ENCODE measurements around the gene MTCL1. TPM values are rescaled to one million over a fixed set of nuclear protein-coding genes. Genes with fewer than 3 reads are reported as not detected.

MTCL1 gene
- total RNA-seq, 5 donors from 2014 or later (not counting 1 experiment from before 2014, with no cell fraction given), result 0.40 to 0.98 (median 0.83) TPM

DNA sequence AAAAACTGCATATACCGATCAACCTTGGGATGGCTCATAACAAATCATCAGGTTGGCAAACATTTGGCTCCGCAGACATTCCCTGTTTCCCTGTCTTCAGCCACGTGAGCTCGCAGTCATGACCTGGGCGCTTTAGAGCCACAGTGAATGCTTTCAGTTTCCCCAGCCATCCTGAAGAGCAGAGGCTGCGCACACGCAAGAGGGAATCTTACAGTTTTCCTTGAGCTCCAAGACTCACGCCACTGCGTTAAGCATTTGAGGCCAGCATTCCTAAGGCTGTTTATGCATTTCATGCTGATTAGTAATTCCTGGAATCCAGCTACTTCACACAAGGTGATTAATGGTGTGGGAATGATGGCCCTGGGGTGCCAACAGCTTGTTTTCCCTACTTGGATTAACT, 95.1 kb downstream of the MTCL1 start:
- Histone ChIP-seq H3K9me3 (no peaks in the 10 kb centered on the region), H3K27ac (ENCODE audit: low read length) (no peak overlapping the region), H3K4me1 (ENCODE audit: control insufficient read depth in 1 of 2, extremely low read depth in 1 of 2, insufficient read depth in 2 of 2, low read length in 2 of 2) (peaks cover 6% of the 10 kb centered on the region in 2 experiments), H3K4me3 (ENCODE audit: control insufficient read depth in 1 of 2, extremely low read depth in 1 of 2, low read length in 1 of 2) (no peak overlapping the region), H3K36me3 (ENCODE audit: control insufficient read depth in 2 of 2, extremely low read depth in 1 of 2, insufficient read depth in 1 of 2, low read length in 1 of 2) (no peaks in the 10 kb centered on the region), H3K27me3 (replicated peaks in 1 of 2; ENCODE audit: control insufficient read depth in 2 of 2, extremely low read depth in 1 of 2, insufficient read depth in 2 of 2, low read length in 1 of 2) (peaks cover 0 to 11% of the 10 kb centered on the region in 2 experiments)
- ChIA-PET CTCF (interaction anchor here in 1 of 2 donors (0.6 kb wide), 1 partner anchor 197 kb away, joined by 4 read pairs; no protein-coding TSS in a partner anchor), POLR2A (interaction anchor here (0.6 kb wide), 3 partner anchors 10 to 201 kb away, joined by 3 to 6 read pairs (median 3); no protein-coding TSS in a partner anchor)
- Mint-ChIP-seq H3K4me1 (peaks cover 4 to 10% (median 9%) of the 10 kb centered on the region in 3 donors), H3K27ac (no peak overlapping the region), H3K36me3 (no peaks in the 10 kb centered on the region), H3K4me3 (no peak overlapping the region), H3K9me3 (no peaks in the 10 kb centered on the region), H3K27me3 (peaks cover 2 to 6% of the 10 kb centered on the region in 2 donors)
- DNase-seq, result no peak
- ATAC-seq (replicated peaks in 1 of 4), result no peak
- 86% methylated on average over 9 of the region's 9 CpGs for WGBS (ENCODE audit: insufficient coverage)

DNA sequence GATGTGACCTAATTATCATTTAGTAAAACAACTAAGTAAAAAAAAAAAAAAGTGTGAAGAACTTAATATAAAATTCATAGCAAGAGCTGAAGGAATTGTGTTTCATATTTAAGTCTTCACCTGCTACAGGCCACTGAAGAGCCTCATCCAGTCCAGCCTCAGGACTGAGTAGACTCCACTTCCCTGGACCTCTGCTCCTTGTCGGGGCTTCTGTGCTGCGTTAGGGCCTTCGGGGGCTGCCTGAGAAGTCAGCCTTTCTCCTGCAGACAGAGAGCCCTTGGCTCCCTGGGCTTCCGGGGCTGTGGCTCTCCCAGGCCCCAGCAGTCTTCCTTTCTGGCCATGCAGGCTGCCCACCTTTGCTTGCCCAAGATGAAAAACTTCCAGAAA, 95.5 kb downstream of the MTCL1 start:
- H3K4me3 ChIP-seq (ENCODE audit: control insufficient read depth in 1 of 2, extremely low read depth in 1 of 2, low read length in 1 of 2), result no peak overlapping the region
- Mint-ChIP-seq H3K36me3 (no peaks in the 10 kb centered on the region), H3K27ac (no peak overlapping the region), H3K27me3 (peaks cover 0 to 3% of the 10 kb centered on the region in 2 donors), H3K4me1 (peaks cover 4 to 6% (median 5%) of the 10 kb centered on the region in 3 donors), H3K9me3 (no peaks in the 10 kb centered on the region), H3K4me3 (no peak overlapping the region)
- H3K4me1 ChIP-seq (ENCODE audit: control insufficient read depth in 1 of 2, extremely low read depth in 1 of 2, insufficient read depth in 2 of 2, low read length in 2 of 2), result peaks cover 3 to 4% of the 10 kb centered on the region in 2 experiments
- no peak overlapping the region for H3K27ac ChIP-seq (ENCODE audit: low read length)
- WGBS (ENCODE audit: insufficient coverage), result 88% methylated on average over 4 of the region's 4 CpGs
- DNase-seq (no peak), ATAC-seq (replicated peaks in 1 of 4) (no peak)
- no peaks in the 10 kb centered on the region for H3K36me3 ChIP-seq (ENCODE audit: control insufficient read depth in 2 of 2, extremely low read depth in 1 of 2, insufficient read depth in 1 of 2, low read length in 1 of 2)
- POLR2A ChIA-PET, result interaction anchor here in 1 of 2 donors (0.6 kb wide), 2 partner anchors 14 to 201 kb away, joined by 3 to 6 read pairs; no protein-coding TSS in a partner anchor
- H3K27me3 ChIP-seq (replicated peaks in 1 of 2; ENCODE audit: control insufficient read depth in 2 of 2, extremely low read depth in 1 of 2, insufficient read depth in 2 of 2, low read length in 1 of 2), result peaks cover 0 to 11% of the 10 kb centered on the region in 2 experiments
- CTCF ChIA-PET, result interaction anchor here in 1 of 2 donors (0.6 kb wide), 1 partner anchor 196 kb away, joined by 4 read pairs; no protein-coding TSS in a partner anchor
- H3K9me3 ChIP-seq, result no peaks in the 10 kb centered on the region

DNA sequence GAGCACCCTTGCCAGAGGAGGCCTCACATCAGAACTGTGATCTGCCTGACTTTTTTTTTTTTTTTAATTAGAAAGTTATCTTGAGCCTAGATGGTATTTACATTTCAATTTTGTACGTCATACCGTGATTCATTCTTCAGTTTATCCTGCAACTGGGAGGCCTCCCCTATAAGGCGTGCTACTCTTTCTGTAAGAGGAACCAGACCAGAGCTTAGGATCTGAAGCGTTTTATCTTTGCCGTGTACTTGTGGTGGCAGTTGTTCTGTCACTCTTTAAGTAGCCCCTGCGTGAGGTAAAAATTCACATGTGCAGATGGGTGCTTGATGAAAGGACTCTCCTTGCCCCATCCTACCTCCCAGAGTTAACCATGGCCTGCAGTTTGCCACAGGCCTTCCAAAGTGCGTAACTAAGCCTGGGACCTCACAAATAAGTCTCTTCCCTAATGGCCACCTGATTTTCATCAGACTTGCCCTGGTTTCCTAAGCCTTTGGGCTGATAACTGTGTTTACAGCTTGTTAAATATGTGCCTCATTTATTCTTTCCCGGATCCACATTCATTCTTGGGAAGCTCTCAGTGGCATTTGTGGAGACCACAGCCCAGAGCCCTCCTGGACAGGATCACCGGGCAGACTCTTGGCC, 96.0 kb downstream of the MTCL1 start:
- H3K27ac ChIP-seq (ENCODE audit: low read length), result no peak overlapping the region
- 100% methylated on average over 1 of the region's 9 CpGs for WGBS (ENCODE audit: insufficient coverage)
- H3K36me3 Mint-ChIP-seq, result no peaks in the 10 kb centered on the region
- H3K27ac Mint-ChIP-seq, result no peak overlapping the region
- H3K27me3 ChIP-seq (replicated peaks in 1 of 2; ENCODE audit: control insufficient read depth in 2 of 2, extremely low read depth in 1 of 2, insufficient read depth in 2 of 2, low read length in 1 of 2), result peaks cover 0 to 8% of the 10 kb centered on the region in 2 experiments
- ChIA-PET CTCF (no interaction called here), POLR2A (interaction anchor here in 1 of 2 donors (0.6 kb wide), 1 partner anchor 15 kb away, joined by 3 read pairs; no protein-coding TSS in a partner anchor)
- DNase-seq, result no peak
- H3K36me3 ChIP-seq (ENCODE audit: control insufficient read depth in 2 of 2, extremely low read depth in 1 of 2, insufficient read depth in 1 of 2, low read length in 1 of 2), result no peaks in the 10 kb centered on the region
- H3K4me3 ChIP-seq (ENCODE audit: control insufficient read depth in 1 of 2, extremely low read depth in 1 of 2, low read length in 1 of 2), result no peak overlapping the region
- no peaks in the 10 kb centered on the region for H3K4me1 ChIP-seq (ENCODE audit: control insufficient read depth in 1 of 2, extremely low read depth in 1 of 2, insufficient read depth in 2 of 2, low read length in 2 of 2)
- H3K9me3 ChIP-seq, result no peaks in the 10 kb centered on the region
- no peaks in the 10 kb centered on the region for H3K27me3 Mint-ChIP-seq
- no peak overlapping the region for H3K4me3 Mint-ChIP-seq
- H3K9me3 Mint-ChIP-seq, result no peaks in the 10 kb centered on the region
- peaks cover 0 to 1% (median under 1%) of the 10 kb centered on the region in 3 donors for H3K4me1 Mint-ChIP-seq
- ATAC-seq (replicated peaks in 1 of 4), result no peak

DNA sequence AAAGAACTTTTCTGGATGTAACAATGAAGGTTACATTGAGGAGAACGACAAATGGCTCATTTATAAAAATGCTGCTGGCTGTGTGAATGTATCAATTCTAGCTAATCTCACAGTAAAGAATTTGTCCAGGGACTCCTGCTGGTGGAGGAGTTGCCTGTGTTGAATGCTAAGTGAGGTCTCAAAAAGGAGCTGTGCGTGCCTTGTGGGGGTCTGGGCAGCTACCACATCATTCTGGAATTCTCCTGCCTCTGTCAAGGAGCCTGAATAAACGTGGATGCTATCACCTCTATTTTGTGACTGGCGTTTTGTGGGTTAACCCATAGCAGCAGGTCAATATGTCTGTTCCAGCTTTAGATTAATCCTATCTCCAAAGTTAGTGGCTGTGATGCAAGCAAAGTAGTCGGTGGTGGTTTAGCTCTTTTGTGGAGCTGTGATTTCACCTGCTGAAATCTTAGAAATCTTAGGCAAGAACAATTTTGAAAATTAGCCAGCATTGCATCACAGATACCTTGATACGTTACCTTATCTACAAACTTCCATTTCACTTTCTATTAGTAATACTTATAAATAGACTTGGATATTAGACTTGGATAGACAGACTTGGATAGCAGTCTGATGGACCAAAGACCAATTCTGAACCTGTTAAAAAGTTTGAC, 96.8 kb downstream of the MTCL1 start:
- Mint-ChIP-seq H3K4me1 (peaks cover 3 to 5% (median 5%) of the 10 kb centered on the region in 3 donors), H3K9me3 (no peaks in the 10 kb centered on the region), H3K36me3 (no peaks in the 10 kb centered on the region), H3K4me3 (no peak overlapping the region), H3K27ac (no peak overlapping the region), H3K27me3 (no peaks in the 10 kb centered on the region)
- H3K27ac ChIP-seq (ENCODE audit: low read length), result no peak overlapping the region
- DNase-seq (no peak), ATAC-seq (replicated peaks in 1 of 4) (no peak)
- WGBS (ENCODE audit: insufficient coverage), result 75% methylated on average over 2 of the region's 6 CpGs
- H3K4me1 ChIP-seq (ENCODE audit: control insufficient read depth in 1 of 2, extremely low read depth in 1 of 2, insufficient read depth in 2 of 2, low read length in 2 of 2), result peaks cover 4 to 6% of the 10 kb centered on the region in 2 experiments
- H3K4me3 ChIP-seq (ENCODE audit: control insufficient read depth in 1 of 2, extremely low read depth in 1 of 2, low read length in 1 of 2), result no peak overlapping the region
- H3K27me3 ChIP-seq (replicated peaks in 1 of 2; ENCODE audit: control insufficient read depth in 2 of 2, extremely low read depth in 1 of 2, insufficient read depth in 2 of 2, low read length in 1 of 2), result peaks cover 0 to 8% of the 10 kb centered on the region in 2 experiments
- ChIA-PET POLR2A (no interaction called here), CTCF (no interaction called here)
- H3K9me3 ChIP-seq, result no peaks in the 10 kb centered on the region
- H3K36me3 ChIP-seq (ENCODE audit: control insufficient read depth in 2 of 2, extremely low read depth in 1 of 2, insufficient read depth in 1 of 2, low read length in 1 of 2), result no peaks in the 10 kb centered on the region

DNA sequence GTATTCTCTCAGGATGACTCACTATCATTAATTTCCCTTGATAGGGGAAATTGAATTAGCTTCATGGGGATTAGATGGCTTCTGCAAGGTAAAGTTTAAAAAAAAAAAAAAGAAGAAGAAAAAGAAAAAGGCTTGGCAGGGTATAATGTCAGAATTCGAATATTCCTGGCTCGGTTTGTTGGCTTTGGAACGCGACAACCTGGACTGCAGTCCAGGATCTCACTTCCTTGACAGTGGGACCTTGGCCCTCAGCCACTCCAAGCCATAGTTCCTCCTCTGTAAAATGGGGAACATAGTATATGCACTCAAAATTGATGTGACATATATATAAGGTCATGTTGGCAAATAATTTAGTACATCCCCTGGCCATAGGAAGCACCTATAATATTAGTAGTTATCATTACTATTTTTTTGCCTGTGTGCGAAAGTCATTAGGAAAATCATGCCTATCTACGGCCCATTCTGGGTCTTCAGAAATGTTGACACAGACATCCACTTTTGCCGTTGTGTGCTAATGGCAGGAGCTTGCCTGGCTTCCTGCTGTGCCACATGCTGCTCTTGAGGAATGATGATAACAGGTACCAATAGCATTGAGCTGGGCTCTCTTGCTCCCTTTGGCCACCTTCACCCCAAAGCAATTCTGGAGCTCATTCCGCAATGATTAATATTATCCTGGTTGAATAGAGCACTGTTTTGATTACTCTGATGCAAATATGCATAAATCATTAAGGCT, 97.9 kb downstream of the MTCL1 start:
- Mint-ChIP-seq H3K4me3 (no peak overlapping the region), H3K27me3 (no peaks in the 10 kb centered on the region), H3K4me1 (peaks cover 12 to 14% (median 14%) of the 10 kb centered on the region in 3 donors), H3K27ac (no peak overlapping the region), H3K36me3 (no peaks in the 10 kb centered on the region), H3K9me3 (no peaks in the 10 kb centered on the region)
- H3K4me3 ChIP-seq (ENCODE audit: control insufficient read depth in 1 of 2, extremely low read depth in 1 of 2, low read length in 1 of 2), result no peak overlapping the region
- ChIA-PET POLR2A (no interaction called here), CTCF (no interaction called here)
- H3K9me3 ChIP-seq, result no peaks in the 10 kb centered on the region
- H3K27me3 ChIP-seq (replicated peaks in 1 of 2; ENCODE audit: control insufficient read depth in 2 of 2, extremely low read depth in 1 of 2, insufficient read depth in 2 of 2, low read length in 1 of 2), result peaks cover 0 to 8% of the 10 kb centered on the region in 2 experiments
- no peak overlapping the region for H3K27ac ChIP-seq (ENCODE audit: low read length)
- H3K36me3 ChIP-seq (ENCODE audit: control insufficient read depth in 2 of 2, extremely low read depth in 1 of 2, insufficient read depth in 1 of 2, low read length in 1 of 2), result no peaks in the 10 kb centered on the region
- DNase-seq, result no peak
- WGBS (ENCODE audit: insufficient coverage), result 100% methylated on average over 2 of the region's 8 CpGs
- H3K4me1 ChIP-seq (ENCODE audit: control insufficient read depth in 1 of 2, extremely low read depth in 1 of 2, insufficient read depth in 2 of 2, low read length in 2 of 2), result peaks cover 9 to 12% of the 10 kb centered on the region in 2 experiments
- no peak for ATAC-seq (replicated peaks in 1 of 4)

DNA sequence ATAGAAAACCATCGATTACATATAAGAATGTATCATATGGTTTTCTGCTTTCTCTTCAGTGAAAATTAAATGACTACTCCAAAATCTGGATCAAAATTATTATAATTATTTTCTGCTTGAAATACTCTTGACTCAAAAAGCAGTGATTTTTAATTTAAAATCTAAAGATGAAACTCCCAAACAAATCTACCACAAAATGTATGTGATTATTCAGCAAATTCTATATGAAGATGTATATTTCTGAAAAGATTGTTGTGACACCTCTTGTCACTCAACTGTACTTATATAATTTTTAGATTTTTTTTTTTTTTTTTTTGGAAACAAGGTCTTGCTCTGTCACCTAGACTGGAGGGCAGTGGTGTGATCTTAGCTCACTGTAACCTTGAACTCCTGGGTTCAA, 98.6 kb downstream of the MTCL1 start:
- H3K4me1 ChIP-seq (ENCODE audit: control insufficient read depth in 1 of 2, extremely low read depth in 1 of 2, insufficient read depth in 2 of 2, low read length in 2 of 2), result peaks cover 9 to 12% of the 10 kb centered on the region in 2 experiments
- H3K36me3 ChIP-seq (ENCODE audit: control insufficient read depth in 2 of 2, extremely low read depth in 1 of 2, insufficient read depth in 1 of 2, low read length in 1 of 2), result no peaks in the 10 kb centered on the region
- Mint-ChIP-seq H3K36me3 (no peaks in the 10 kb centered on the region), H3K4me1 (peaks cover 12 to 14% (median 14%) of the 10 kb centered on the region in 3 donors), H3K4me3 (no peak overlapping the region), H3K9me3 (no peaks in the 10 kb centered on the region), H3K27me3 (peaks cover 0 to 3% of the 10 kb centered on the region in 2 donors), H3K27ac (no peak overlapping the region)
- WGBS (ENCODE audit: insufficient coverage), result no CpG with 5 or more reads among the region's 1 CpG
- H3K4me3 ChIP-seq (ENCODE audit: control insufficient read depth in 1 of 2, extremely low read depth in 1 of 2, low read length in 1 of 2), result no peak overlapping the region
- no peak for DNase-seq
- H3K27ac ChIP-seq (ENCODE audit: low read length), result no peak overlapping the region
- no peaks in the 10 kb centered on the region for H3K9me3 ChIP-seq
- ATAC-seq (replicated peaks in 1 of 4), result no peak
- CTCF ChIA-PET, result no interaction called here
- peaks cover 0 to 8% of the 10 kb centered on the region in 2 experiments for H3K27me3 ChIP-seq (replicated peaks in 1 of 2; ENCODE audit: control insufficient read depth in 2 of 2, extremely low read depth in 1 of 2, insufficient read depth in 2 of 2, low read length in 1 of 2)
- POLR2A ChIA-PET, result no interaction called here

Data from T-cell (primary cell).